T47D (cell line): Measurements from ENCODE around the gene SLC36A4.

Experiments
- DNase-seq, 2 experiments: peaks; one replicate each; pipeline versions ENCODE4 v3.0.0 to v3.0.0-alpha.2; 2011 to 2012; ENCODE audit warnings: low read depth in 1 of 2, low spot score in 1 of 2
- JUND ChIP-seq: IDR thresholded peaks from 2 replicates; pipeline ENCODE4 v1.6.1; 2012; ENCODE audit warnings: low read depth
- in situ Hi-C: cut with HindIII; loops from 2 replicates; pipeline ENCODE4 v1.10.0; 2016; ENCODE audit warnings: low sequenced_read_pairs, low pct_unique_long_range_greater_than_20kb

The SLC36A4 gene

DNA sequence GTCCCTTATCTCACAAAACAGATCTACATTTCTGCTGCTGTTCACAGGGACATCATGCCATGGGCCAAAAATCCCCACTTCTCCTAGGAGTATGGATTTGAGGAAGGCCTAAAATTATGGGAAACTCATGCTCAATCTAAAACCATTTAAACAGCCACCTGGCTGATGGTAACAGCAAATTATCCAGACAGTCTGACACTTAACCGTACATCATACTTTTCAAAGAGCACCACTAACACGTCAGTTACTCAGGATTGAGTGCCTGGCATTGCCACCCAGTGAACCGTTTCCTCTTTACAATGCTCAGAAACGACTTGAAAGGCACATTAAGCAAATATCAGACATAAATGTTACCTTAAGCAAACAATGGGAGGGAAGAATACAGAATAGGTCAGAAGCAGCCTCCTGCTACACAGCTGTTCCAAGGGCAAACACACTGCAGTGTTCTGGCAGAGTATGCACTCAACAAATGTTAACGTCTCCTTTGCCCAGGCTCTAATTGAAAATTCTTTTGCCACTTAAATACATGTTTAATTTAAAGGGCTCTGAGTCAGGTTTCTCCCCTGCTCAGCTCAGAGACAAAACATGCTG is 18.8 kb upstream of the SLC36A4 start:
- TF ChIP-seq JUND, result no peak
- no peak for DNase-seq
- in situ Hi-C loops, result no loop called here

DNA sequence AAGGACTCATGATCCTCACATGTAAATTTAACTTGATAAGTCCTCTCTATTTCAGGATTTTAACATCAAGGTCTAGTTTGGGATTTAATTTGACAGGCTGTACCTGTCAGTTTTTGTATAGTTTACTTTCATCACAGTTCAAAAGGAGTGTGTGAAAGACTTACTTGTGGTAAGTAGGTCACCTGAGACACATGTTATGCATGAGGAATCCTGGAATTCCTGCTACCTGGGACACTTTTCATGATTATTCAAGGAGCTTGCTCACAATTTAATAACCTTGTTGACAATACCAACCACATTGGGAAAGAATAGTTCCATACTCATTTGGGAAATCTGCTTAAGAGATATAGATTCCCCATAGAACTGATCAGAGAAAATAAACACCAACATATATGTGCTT is 15.8 kb upstream of the SLC36A4 start:
- no peak for TF ChIP-seq JUND
- in situ Hi-C loops, result no loop called here

DNA sequence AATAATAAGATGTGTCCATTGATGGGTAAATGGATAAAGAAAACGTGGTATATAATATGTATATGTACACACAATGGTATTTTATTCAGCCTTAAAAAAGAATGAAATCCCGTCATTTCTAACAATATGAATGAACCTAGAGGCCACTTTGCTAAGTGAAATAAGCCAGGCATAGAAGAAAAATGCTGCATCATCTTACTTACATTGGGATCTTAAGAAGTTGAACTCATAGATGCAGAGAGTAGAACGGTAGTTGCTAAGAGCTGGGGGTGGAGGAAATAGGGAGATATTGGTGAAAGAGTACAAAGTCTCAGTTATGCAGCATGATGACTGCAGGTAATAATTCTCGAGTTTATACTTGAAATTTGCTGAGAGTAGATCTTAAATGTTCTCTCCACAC is 14.3 kb upstream of the SLC36A4 start:
- no peak for TF ChIP-seq JUND
- in situ Hi-C loops, result no loop called here
- no peak for DNase-seq

More for the DNA sequence above, 15.8 kb upstream of the SLC36A4 start:
- no peak for DNase-seq

DNA sequence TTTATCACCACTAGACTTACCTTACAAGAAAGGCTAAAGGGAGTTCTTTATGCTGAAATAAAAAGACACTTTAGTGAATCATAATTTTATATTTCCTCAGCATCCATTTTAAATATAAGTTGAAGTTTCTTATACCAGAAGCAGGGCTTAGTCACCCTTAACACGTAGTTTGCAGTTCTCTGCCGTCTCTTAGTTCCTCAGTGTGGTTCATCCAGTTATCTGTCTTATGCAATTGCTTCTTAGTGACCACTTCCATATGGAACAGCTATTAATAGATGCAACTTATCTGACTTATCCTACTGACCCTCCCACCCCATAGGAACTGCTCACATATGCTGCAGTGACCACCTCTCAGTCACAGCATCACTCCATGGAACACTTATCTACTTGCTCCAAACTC is 11.7 kb upstream of the SLC36A4 start:
- TF ChIP-seq JUND, result no peak
- in situ Hi-C loops, result no loop called here
- no peak for DNase-seq

DNA sequence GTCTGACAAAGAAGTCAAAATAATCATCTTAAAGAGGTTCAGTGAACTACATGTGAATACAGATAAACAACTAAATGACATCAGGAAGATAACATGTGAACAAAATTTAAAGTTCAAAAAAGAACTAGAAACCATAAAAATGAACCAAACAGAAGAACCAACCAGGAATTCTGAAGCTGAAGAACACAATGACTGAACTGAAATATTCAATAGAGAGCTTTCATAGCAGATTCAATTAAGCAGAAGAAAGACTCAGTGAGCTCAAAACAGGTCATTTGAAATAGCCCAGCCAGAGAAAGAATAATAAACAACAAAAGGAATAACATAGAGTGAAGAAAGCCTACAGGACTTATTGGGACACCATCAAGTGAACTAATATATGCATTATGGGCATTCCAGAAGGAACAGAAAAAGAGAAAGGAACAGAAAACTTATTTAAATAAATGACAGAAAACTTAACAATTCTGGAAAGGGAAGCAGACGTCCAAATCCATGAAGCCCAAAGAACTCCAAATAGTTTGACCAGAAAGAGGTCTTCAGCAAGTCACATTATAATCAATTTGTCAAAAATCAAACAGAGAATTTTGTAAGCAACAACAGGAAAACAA is 11.0 kb upstream of the SLC36A4 start:
- TF ChIP-seq JUND, result no peak
- DNase-seq, result no peak
- in situ Hi-C loops, result no loop called here

DNA sequence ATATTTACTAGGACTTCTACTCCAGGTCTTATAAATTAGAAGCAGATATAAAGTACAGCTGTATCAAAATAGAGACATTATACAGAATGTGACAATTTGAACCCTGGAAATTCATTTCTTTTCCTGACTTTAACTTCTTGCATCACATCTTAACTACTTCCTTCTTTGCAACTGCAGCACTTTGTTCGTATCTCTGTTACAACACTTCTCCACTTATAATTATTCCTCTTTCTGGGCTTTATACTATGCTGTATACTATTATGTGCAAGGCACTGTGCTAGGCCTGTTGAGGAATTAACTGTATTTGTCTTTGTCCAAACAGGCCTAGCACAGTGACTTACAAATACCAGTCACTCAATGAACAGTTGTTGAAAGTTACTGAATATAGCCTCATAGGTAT is 1.8 kb upstream of the SLC36A4 start:
- no peak for DNase-seq
- no peak for TF ChIP-seq JUND
- in situ Hi-C loops, result no loop called here

DNA sequence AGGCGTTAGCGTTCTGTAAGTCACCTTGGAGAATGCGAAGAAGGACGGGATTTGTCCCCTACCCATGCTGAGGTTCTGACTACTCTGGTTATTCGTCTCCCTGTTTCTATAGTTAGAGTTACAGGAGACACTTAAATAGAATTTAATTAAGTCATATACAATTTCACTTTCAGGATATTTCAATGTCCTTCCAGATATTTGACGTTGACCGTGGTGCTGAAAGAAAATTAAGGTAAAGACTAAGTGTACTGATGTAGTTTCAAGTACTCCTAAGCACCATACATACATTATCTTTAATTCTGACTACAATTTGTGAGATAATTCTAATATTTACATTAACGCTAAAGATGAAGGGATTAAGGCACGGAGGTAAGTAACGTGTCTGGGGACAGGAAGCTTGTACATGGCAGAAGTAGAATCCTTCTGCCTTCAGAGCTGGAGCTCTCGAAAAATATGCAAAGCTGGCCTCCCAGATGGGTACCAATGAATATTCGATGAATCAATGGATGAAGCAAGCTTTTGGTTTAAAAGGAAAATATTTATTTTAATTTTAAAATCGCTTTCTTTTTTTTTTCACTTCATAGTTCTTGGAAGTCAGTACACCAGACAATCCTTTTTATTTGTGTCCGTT is 539 bp upstream of the SLC36A4 start:
- DNase-seq, result peak; percentile 5 to 63
- in situ Hi-C loops, result no loop called here
- no peak for TF ChIP-seq JUND

DNA sequence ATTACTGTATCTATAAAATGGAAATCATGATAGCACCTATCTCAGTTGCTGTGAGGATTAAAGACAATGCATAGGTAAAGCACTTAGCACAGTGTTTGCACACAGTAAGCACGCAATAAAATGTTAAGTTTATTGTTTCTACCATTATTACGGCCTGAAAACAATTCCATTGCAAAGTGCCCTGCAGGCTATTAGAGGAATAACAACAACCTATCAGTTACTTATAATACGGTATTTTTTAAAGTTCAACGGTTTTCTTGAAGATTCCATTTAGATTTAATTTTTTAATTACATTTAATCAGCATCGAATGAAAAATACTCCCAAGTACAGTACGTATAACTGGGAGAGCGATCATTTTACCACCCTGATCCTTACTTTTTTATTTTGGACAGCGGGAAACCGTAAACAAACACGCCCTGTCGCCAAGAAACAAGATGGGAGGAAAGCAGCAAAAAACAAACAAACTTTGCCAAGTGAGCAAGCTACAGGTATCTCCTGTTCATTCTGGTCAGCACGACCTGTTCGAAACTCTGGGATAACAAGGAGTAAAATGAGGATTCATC is 893 bp downstream of the SLC36A4 start:
- TF ChIP-seq JUND, result no peak
- in situ Hi-C loops, result no loop called here
- DNase-seq, result no peak

DNA sequence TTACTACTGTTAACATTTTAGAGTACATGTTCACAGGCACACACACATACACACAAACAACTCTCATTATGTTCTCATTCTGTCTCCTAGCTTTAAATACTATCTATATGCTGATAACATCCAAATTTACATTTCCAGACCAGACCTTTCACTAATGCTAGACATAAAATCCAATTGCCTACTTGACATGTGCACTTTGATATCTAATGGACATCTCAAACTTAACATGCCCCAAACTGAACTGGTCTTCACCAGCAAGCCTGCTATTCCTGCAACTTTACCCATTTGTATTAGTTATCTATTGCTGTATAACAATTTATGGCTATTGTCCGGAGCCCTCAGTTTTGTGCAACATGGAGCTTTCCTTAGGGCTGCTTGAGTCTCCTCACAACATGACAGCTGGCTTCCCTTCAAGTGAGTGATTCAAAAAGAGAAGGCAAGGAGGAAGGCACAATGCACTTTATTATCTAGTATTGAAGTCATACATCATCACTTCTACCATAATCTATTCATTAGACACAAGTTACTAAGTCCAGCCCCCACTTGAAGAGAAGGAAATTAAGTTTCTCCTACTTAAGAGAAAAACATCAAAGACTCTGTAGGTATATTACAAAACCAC is 3.0 kb downstream of the SLC36A4 start:
- no peak for DNase-seq
- in situ Hi-C loops, result no loop called here
- TF ChIP-seq JUND, result no peak

DNA sequence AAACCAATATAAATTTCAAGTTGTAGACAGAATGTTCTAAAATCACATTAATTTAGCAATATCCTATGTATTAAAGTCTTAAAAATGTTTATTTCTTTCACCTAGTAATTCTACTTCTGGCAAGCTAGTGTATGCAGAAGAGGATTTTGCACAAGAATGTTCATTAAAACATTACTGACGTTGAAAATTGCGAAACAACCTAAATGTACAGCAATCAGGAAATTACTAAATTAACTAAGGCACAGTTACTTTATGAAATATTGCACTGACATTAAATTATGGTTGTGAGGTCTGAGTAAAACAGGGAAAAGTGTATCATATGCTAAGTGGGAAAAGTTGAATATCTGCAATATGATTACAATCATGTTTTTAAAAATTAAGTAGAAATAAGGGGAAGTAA is 4.1 kb downstream of the SLC36A4 start:
- no peak for DNase-seq
- in situ Hi-C loops, result no loop called here
- TF ChIP-seq JUND, result no peak

DNA sequence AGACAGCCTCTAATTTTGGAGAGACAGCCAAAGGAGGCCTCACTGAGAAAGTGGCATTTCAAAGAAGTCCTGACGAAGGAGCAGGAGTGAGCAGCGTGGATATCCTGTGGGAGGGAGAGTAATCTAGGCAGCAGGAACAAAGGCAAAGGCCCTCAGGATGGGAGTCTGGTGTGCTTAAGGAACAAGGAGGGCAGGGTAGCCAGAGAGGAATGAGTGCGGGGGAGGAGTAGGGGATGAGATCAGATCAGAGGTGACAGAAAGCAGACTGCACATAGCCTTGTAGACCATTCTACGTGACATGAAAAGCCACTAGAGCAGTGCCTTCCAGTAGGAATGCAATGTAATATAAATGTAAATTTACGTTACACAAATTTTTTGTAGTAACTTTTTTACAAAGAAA is 5.6 kb downstream of the SLC36A4 start:
- TF ChIP-seq JUND, result no peak
- in situ Hi-C loops, result no loop called here
- DNase-seq, result no peak

DNA sequence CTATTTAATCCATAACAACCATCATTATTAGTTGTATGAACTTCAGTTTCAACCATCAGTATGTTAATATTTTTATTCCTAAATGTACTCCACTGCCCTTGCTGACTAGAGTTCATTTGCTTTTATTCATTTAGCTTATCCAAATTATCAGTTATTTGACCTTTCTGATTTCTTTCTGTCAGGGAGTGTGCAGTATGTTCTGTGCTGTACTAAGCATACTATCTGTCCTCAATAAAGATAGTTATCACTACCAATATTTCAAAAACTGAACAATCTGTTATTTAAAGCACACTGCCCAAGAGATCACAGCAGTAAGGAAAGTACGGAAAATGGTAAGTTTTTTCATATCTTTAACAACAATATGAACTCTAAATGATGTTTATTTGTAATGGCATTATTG is 8.3 kb downstream of the SLC36A4 start:
- in situ Hi-C loops, result no loop called here
- no peak for DNase-seq
- TF ChIP-seq JUND, result no peak

DNA sequence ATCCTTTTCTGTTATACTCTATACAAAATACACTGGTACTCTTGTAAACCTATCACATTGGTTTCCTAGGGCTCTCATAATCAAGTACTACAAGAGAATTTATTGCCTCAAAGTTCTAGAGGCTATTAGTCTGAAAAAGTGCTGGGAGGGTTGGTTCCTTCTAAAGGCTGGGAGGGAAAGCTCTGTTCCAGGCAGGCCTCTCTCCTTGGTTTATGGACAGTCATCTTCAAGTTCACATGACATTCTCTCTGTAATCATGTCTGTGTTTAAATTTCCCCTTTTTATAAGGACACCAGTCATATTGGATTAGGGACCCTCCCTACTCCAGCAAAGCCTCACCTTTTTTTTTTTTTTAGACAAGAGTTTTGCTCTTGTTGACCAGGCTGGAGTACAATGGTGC is 9.1 kb downstream of the SLC36A4 start:
- DNase-seq, result no peak
- in situ Hi-C loops, result no loop called here
- TF ChIP-seq JUND, result no peak
